ENCODE measurements around the gene WFDC10A. TPM values are rescaled to one million over a fixed set of nuclear protein-coding genes. Genes with fewer than 3 reads are reported as not detected.
"Not testable (repeated sequence)": the region's sequence is repeated elsewhere in the genome, so short reads cannot be mapped to it uniquely, and the experiment has no call there.

WFDC10A gene
- total RNA-seq, 2 donors from 2014 or later, result not detected

DNA sequence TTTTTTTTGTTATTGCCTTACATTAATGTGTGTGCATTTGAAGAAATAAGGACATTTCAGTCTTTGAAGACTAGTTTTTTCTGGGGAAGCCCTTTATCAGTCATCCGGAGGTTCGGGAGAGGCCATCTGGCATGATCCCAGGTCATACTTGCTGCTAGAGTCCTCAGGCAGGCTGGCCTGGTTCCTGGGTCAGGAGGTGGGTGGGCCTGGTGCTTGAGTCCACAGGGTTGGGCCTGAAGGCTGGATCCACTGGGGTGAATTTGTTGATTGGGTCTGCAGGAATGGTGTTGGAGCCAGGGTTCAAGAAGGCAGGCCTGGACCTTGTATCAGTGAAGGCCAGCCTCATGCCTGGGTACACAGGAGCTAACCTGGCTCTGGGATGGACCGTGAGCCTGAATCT lies 17.3 kb downstream of the WFDC10A start:
- no peak for TF ChIP-seq POLR2A (IDR thresholded peaks at IDR 0.05)
- TF ChIP-seq, protein P1, sequence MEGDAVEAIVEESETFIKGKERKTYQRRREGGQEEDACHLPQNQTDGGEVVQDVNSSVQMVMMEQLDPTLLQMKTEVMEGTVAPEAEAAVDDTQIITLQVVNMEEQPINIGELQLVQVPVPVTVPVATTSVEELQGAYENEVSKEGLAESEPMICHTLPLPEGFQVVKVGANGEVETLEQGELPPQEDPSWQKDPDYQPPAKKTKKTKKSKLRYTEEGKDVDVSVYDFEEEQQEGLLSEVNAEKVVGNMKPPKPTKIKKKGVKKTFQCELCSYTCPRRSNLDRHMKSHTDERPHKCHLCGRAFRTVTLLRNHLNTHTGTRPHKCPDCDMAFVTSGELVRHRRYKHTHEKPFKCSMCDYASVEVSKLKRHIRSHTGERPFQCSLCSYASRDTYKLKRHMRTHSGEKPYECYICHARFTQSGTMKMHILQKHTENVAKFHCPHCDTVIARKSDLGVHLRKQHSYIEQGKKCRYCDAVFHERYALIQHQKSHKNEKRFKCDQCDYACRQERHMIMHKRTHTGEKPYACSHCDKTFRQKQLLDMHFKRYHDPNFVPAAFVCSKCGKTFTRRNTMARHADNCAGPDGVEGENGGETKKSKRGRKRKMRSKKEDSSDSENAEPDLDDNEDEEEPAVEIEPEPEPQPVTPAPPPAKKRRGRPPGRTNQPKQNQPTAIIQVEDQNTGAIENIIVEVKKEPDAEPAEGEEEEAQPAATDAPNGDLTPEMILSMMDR (IDR thresholded peaks at IDR 0.05), result no peak
- DNase-seq, result no peak
- WGBS, 2 donors, result 51 to 74% methylated on average over 2 to 3 of the region's 3 CpGs
- no peak overlapping the region for H3K4me3 ChIP-seq
- no peaks in the 10 kb centered on the region for H3K4me1 ChIP-seq
- no peaks in the 10 kb centered on the region for H3K36me3 ChIP-seq (replicated peaks in 1 of 2; ENCODE audit: insufficient read depth in 1 of 2, low read depth in 2 of 2)
- no peaks in the 10 kb centered on the region for H3K27me3 ChIP-seq
- no peak for ATAC-seq
- H3K27ac ChIP-seq, result no peak overlapping the region
- H3K9me3 ChIP-seq, result no peaks in the 10 kb centered on the region
- intact Hi-C loops (cut with DNase I), result no loop called here

DNA sequence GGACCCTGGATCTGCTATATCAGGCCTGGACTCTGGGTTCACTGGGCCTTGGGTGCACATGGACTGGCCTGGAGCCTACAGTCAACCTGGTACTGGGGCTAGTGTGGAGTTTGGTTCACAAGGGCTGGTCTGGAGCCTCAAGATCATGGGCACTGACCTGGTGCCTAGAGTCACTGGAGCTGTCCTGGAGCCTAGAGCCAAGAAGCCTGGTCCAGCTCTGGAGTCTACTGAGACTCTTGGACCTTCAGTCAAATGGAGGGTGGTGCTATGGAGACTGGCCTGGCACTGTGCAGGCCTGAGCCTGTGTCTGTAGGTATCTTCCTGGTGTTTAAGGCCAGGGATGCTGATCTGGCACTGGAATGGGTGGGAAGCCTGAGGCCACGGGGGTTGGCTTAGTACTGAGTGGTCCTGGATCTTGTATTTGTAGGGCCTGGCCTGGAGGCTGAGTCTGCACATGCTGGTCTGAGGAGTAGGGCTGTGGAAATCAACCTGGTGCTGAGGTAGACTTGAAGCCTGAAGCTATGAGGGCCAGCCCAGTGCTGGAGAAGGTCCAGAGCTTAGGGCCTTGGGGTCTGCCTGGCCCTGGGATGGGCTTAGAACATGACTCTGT lies 18.0 kb downstream of the WFDC10A start:
- H3K9me3 ChIP-seq, result no peaks in the 10 kb centered on the region
- no peak overlapping the region for H3K27ac ChIP-seq
- intact Hi-C loops (cut with DNase I), result no loop called here
- ATAC-seq (no peak), DNase-seq (no peak)
- no peaks in the 10 kb centered on the region for H3K36me3 ChIP-seq (replicated peaks in 1 of 2; ENCODE audit: insufficient read depth in 1 of 2, low read depth in 2 of 2)
- TF ChIP-seq, protein P1 (IDR thresholded peaks at IDR 0.05), result no peak
- no peak for TF ChIP-seq POLR2A (IDR thresholded peaks at IDR 0.05)
- 87% methylated on average over 1 of the region's 1 CpG; no CpG with 5 or more reads in 1 of the 2 donors for WGBS, 2 donors
- no peaks in the 10 kb centered on the region for H3K27me3 ChIP-seq
- no peak overlapping the region for H3K4me3 ChIP-seq
- no peaks in the 10 kb centered on the region for H3K4me1 ChIP-seq

DNA sequence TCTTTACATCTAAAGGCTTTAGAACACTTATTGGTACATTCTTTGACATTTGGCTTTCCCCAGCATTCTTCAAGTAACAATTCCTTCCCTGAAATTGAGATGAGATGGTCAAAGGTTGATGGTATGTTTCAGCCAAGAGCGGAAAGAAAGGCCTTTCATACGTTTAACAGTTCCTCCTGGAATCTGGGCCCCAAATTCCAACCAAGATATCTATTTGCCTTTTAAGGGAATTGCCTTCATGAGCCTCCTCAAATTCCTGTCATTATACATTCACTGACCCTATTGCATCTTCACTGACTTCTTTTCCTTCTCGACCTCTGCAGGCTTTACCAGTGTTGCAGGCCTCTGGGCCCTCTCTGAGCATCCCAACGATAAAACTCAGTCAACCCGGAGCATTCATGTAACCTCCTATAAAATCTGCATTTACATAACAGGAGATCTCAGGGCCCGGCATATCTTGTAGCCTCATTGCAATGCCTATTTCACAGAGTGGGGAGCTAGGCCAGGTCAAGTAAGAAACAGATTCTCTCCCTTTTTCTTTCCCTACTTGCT lies 19.8 kb downstream of the WFDC10A start:
- Histone ChIP-seq H3K36me3 (replicated peaks in 1 of 2; ENCODE audit: insufficient read depth in 1 of 2, low read depth in 2 of 2) (no peaks in the 10 kb centered on the region), H3K9me3 (no peaks in the 10 kb centered on the region), H3K27ac (no peak overlapping the region), H3K4me1 (no peaks in the 10 kb centered on the region), H3K4me3 (no peak overlapping the region), H3K27me3 (no peaks in the 10 kb centered on the region)
- TF ChIP-seq, protein P1 (IDR thresholded peaks at IDR 0.05), result no peak
- no peak for TF ChIP-seq POLR2A (IDR thresholded peaks at IDR 0.05)
- ATAC-seq (no peak), DNase-seq (no peak)
- WGBS, 2 donors, result 82 to 85% methylated on average over 6 of the region's 6 CpGs
- intact Hi-C loops (cut with DNase I), result no loop called here

DNA sequence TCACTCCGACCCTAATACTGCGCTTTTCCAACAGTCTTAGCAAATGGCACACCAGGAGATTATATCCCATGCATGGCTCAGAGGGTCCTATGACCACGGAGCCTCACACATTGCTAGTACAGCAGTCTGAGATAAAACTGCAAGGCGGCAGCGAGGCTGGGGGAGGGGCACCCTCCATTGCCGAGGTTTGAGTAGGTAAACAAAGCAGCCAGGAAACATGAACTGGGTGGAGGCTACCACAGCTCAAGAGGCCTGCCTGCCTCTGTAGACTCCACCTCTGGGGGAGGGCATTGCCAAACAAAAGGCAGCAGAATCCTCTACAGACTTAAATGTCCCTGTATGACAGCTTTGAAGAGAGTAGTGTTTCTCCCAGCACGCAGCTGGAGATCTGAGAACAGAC lies 22.2 kb downstream of the WFDC10A start:
- H3K27me3 ChIP-seq; H3K4me3 ChIP-seq; DNase-seq; H3K36me3 ChIP-seq (replicated peaks in 1 of 2; ENCODE audit: insufficient read depth in 1 of 2, low read depth in 2 of 2); intact Hi-C loops (cut with DNase I); ATAC-seq; H3K27ac ChIP-seq; H3K9me3 ChIP-seq; H3K4me1 ChIP-seq: not testable (repeated sequence)
- 68 to 79% methylated on average over 6 to 7 of the region's 7 CpGs for WGBS, 2 donors

DNA sequence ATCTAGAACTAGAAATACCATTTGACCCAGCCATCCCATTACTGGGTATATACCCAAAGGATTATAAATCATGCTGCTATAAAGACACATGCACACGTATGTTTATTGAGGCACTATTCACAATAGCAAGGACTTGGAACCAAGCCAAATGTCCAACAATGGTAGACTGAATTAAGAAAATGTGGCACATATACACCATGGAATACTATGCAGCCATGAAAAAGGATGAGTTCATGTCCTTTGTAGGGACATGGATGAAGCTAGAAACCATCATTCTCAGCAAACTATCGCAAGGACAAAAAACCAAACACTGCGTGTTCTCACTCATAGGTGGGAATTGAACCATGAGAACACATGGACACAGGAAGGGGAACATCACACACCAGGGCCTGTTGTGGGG lies 27.5 kb downstream of the WFDC10A start:
- DNase-seq; H3K36me3 ChIP-seq (replicated peaks in 1 of 2; ENCODE audit: insufficient read depth in 1 of 2, low read depth in 2 of 2); H3K4me3 ChIP-seq; H3K4me1 ChIP-seq; H3K27ac ChIP-seq; H3K9me3 ChIP-seq; ATAC-seq; H3K27me3 ChIP-seq; intact Hi-C loops (cut with DNase I): not testable (repeated sequence)
- 43 to 72% methylated on average over 3 of the region's 3 CpGs for WGBS, 2 donors

DNA sequence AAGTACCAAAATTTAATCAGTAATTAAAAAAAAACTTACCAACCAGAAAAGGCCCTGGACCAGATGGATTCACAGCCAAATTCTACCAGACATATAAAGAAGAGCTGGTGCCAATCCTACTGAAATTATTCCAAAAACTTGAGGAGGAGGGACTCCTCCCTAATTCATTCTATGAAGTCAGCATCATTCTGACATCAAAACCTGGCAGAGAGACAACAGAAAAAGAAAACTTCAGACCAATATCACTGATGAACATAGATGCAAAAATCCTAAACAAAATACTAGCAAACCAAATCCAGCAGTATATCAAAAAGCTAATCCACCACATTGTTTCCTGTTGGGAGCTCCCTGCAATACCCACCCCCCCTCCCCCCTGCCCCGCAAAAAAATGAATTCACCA lies 40.6 kb downstream of the WFDC10A start, which contains the start of gene WFDC11:
TSS of gene WFDC11 (minus strand) at position 101 of the 400 bp plus-strand sequence. CDS start 19,639 bp downstream, outside the sequence.
- H3K4me3 ChIP-seq, result no peak within 1 kb of the TSS
- no peaks in the 10 kb centered on the region for H3K27me3 ChIP-seq
- no peaks in the 10 kb centered on the region for H3K4me1 ChIP-seq
- no peaks in the 10 kb centered on the region for H3K9me3 ChIP-seq
- 73 to 80% methylated on average over 1 of the region's 1 CpG for WGBS, 2 donors
- no peak for ATAC-seq
- no peak within 1 kb of the TSS for H3K27ac ChIP-seq
- no peak for TF ChIP-seq POLR2A (IDR thresholded peaks at IDR 0.05)
- TF ChIP-seq, protein P1 (IDR thresholded peaks at IDR 0.05), result no peak
- no peaks in the 10 kb centered on the region for H3K36me3 ChIP-seq (replicated peaks in 1 of 2; ENCODE audit: insufficient read depth in 1 of 2, low read depth in 2 of 2)
- intact Hi-C loops (cut with DNase I), result no loop called here
- no peak for DNase-seq

All from body of pancreas (tissue), 4 donors.